ENCODE data around the gene PPP1R15B.

- TF ChIP-seq, protein P1, sequence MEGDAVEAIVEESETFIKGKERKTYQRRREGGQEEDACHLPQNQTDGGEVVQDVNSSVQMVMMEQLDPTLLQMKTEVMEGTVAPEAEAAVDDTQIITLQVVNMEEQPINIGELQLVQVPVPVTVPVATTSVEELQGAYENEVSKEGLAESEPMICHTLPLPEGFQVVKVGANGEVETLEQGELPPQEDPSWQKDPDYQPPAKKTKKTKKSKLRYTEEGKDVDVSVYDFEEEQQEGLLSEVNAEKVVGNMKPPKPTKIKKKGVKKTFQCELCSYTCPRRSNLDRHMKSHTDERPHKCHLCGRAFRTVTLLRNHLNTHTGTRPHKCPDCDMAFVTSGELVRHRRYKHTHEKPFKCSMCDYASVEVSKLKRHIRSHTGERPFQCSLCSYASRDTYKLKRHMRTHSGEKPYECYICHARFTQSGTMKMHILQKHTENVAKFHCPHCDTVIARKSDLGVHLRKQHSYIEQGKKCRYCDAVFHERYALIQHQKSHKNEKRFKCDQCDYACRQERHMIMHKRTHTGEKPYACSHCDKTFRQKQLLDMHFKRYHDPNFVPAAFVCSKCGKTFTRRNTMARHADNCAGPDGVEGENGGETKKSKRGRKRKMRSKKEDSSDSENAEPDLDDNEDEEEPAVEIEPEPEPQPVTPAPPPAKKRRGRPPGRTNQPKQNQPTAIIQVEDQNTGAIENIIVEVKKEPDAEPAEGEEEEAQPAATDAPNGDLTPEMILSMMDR (IDR thresholded peaks at IDR 0.05): no peak
- TF ChIP-seq POLR2A (IDR thresholded peaks at IDR 0.05): no peak
Observed at GRCh38 chr1:204358605-204359004, 53.0 kb downstream of the PPP1R15B start.

Data from esophagus squamous epithelium (tissue), 4 donors.